Thoracic aorta (tissue), 2 donors: Measurements from ENCODE around the gene CHIT1. TPM values are rescaled to one million over a fixed set of nuclear protein-coding genes. Genes with fewer than 3 reads are reported as not detected.

Experiments used
- ATAC-seq: fragments of 150-250 bp; one replicate; pipeline ENCODE4 v1.8.0; 2017; ENCODE audit warnings: low read depth; ENCODE audit not compliant: insufficient number of reproducible peaks, low FRiP score
- DNase-seq: peaks from one replicate; pipeline ENCODE4 v3.0.0-alpha.2; 2020; ENCODE audit warnings: low spot score
- H3K27ac ChIP-seq, 2 donors: fragments of 200-600 bp; sonication (generic); 1 replicate in 1 of 2; 2 replicates in 1 of 2; pipeline ENCODE4 v1.5.1; 2016; ENCODE audit warnings: mild to moderate bottlenecking in 2 of 2, moderate library complexity in 2 of 2
- H3K27me3 ChIP-seq: fragments of 200-600 bp; sonication (generic); replicated peaks from 2 replicates; pipeline ENCODE4 v1.6.0; 2016; ENCODE audit warnings: mild to moderate bottlenecking; ENCODE audit not compliant: insufficient read depth
- H3K36me3 ChIP-seq: fragments of 200-600 bp; sonication (generic); one replicate; pipeline ENCODE4 v1.5.1; 2016
- H3K4me1 ChIP-seq, 2 donors: fragments of 200-600 bp; sonication (generic); 1 replicate in 1 of 2; 2 replicates in 1 of 2; pipeline versions ENCODE4 v1.5.1 to v1.6.0; 2016; ENCODE audit warnings: low read depth in 2 of 2, mild to moderate bottlenecking in 1 of 2; ENCODE audit not compliant: control insufficient read depth in 1 of 2
- H3K4me3 ChIP-seq: fragments of 200-600 bp; sonication (generic); 2 replicates; pipeline ENCODE4 v1.5.1; 2016; ENCODE audit warnings: mild to moderate bottlenecking
- H3K9me3 ChIP-seq: fragments of 200-600 bp; sonication (generic); 2 replicates; pipeline ENCODE4 v1.5.1; 2016
- CTCF ChIP-seq: fragments of 200-600 bp; sonication (generic); IDR thresholded peaks from one replicate; pipeline ENCODE4 v1.5.1; 2019; ENCODE audit warnings: antibody characterized with exemption
- total RNA-seq, 2 donors: library from RNA; depleted of rRNA; stranded (reverse); fragments of >200 nt; gene quantifications; one replicate each; pipeline versions ENCODE4 v1.1.0 to v1.2.3, GENCODE V29; 2016

CHIT1 gene
- total RNA-seq, 2 donors from 2014 or later: 0.14 to 0.41 TPM

DNA sequence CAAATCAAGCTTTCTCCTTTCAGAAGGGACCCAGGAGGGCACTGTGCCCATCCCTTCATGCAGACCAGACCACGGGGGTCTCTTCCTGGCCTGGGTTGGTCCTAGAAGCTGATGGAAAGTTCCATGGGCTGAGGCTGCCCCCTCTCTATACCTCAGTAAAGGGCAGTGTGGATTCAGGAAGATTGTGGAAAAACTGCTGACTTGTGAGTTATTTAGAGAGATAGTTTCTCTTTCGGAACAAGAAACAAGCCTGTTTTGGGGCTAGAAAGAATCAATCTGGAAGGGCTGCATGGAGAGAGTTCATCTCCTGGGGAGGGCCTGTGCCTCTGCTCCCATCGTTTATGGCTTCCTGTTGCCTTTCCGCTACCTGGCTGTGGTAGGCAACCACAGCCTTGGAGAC, 803 bp downstream of the CHIT1 start:
- TF ChIP-seq CTCF: no peak
- no peaks in the 10 kb centered on the region for H3K4me1 ChIP-seq
- no peaks in the 10 kb centered on the region for H3K36me3 ChIP-seq
- no peak for ATAC-seq
- no peak for DNase-seq
- H3K27me3 ChIP-seq: no peaks in the 10 kb centered on the region
- no peak overlapping the region for H3K4me3 ChIP-seq
- no peak overlapping the region for H3K27ac ChIP-seq
- H3K9me3 ChIP-seq: no peaks in the 10 kb centered on the region

GRCh38 chr1:203227371-203228083, 1.9 kb downstream of the CHIT1 start:
- ATAC-seq: no peak
- no peak for TF ChIP-seq CTCF
- Histone ChIP-seq H3K36me3 (no peaks in the 10 kb centered on the region), H3K9me3 (no peaks in the 10 kb centered on the region), H3K27me3 (no peaks in the 10 kb centered on the region), H3K4me3 (no peak overlapping the region), H3K4me1 (no peaks in the 10 kb centered on the region), H3K27ac (no peak overlapping the region)
- no peak for DNase-seq

- H3K4me3 ChIP-seq: no peak overlapping the region
- no peak overlapping the region for H3K27ac ChIP-seq
- no peak for DNase-seq
- H3K36me3 ChIP-seq: no peaks in the 10 kb centered on the region
- H3K4me1 ChIP-seq: no peaks in the 10 kb centered on the region
- H3K27me3 ChIP-seq: no peaks in the 10 kb centered on the region
- no peaks in the 10 kb centered on the region for H3K9me3 ChIP-seq
- no peak for TF ChIP-seq CTCF
- no peak for ATAC-seq
These were observed 4.4 kb downstream of the CHIT1 start for GRCh38 chr1:203225071-203225470.

- ATAC-seq: no peak
- TF ChIP-seq CTCF: no peak
- no peaks in the 10 kb centered on the region for H3K4me1 ChIP-seq
These were observed 6.3 kb downstream of the CHIT1 start for GRCh38 chr1:203223012-203223775.

GRCh38 chr1:203219934-203220333, 9.5 kb downstream of the CHIT1 start:
- DNase-seq (no peak), ATAC-seq (no peak)
- no peaks in the 10 kb centered on the region for H3K36me3 ChIP-seq
- no peak overlapping the region for H3K4me3 ChIP-seq
- no peak for TF ChIP-seq CTCF
- H3K4me1 ChIP-seq: no peaks in the 10 kb centered on the region
- H3K9me3 ChIP-seq: no peaks in the 10 kb centered on the region
- H3K27me3 ChIP-seq: no peaks in the 10 kb centered on the region
- H3K27ac ChIP-seq: no peak overlapping the region

More at GRCh38 chr1:203223012-203223775, 6.3 kb downstream of the CHIT1 start:
- Histone ChIP-seq H3K27ac (no peak overlapping the region), H3K9me3 (no peaks in the 10 kb centered on the region), H3K27me3 (no peaks in the 10 kb centered on the region), H3K4me3 (no peak overlapping the region), H3K36me3 (no peaks in the 10 kb centered on the region)
- DNase-seq: no peak
